IMR-90 (cell line): Measurements from ENCODE around the gene CDH23. TPM values are rescaled to one million over a fixed set of nuclear protein-coding genes. Genes with fewer than 3 reads are reported as not detected.

Experiments
- ATAC-seq: fragments of 200-7000 bp; cut with Tn5 transposase; 2 replicates; pipeline ENCODE4 v1.9.1; 2020; ENCODE audit warnings: low read depth, mild to moderate bottlenecking, moderate library complexity
- BruUV-seq: library from RNA; stranded (reverse); fragments of 400-500 nt; replicated peaks from 2 replicates; lab custom pipeline; 2021; lab: Mats Ljungman, UMichigan
- CTCF ChIA-PET: fragments of 300-600 bp; formaldehyde crosslinking; extraction: SDS; loops from one replicate; lab custom pipeline; 2021; ENCODE audit warnings: antibody characterized with exemption; lab: Yijun Ruan, JAX
- POLR2A ChIA-PET: fragments of 300-600 bp; sonication (Branson Sonifier 250); formaldehyde crosslinking; loops from one replicate; lab custom pipeline; 2022; ENCODE audit warnings: antibody characterized with exemption; ENCODE audit not compliant: unreplicated experiment; lab: Charles Lee
- DNase-seq: peaks from one replicate; pipeline ENCODE4 v3.0.0; 2013
- H2AFZ ChIP-seq: replicated peaks from 2 replicates; pipeline ENCODE3; 2013; ENCODE audit warnings: low read length, mild to moderate bottlenecking; ENCODE audit not compliant: poor library complexity
- H2AK5ac ChIP-seq: 2 replicates; pipeline ENCODE4 v1.6.1; 2013; ENCODE audit warnings: low read depth, low read length, inconsistent platforms
- H2AK9ac ChIP-seq: replicated peaks from 2 replicates; pipeline ENCODE3; 2013; ENCODE audit warnings: mild to moderate bottlenecking, low read depth, low read length, moderate library complexity; ENCODE audit not compliant: poor library complexity
- H2BK120ac ChIP-seq: 2 replicates; pipeline ENCODE4 v1.6.1; 2013; ENCODE audit warnings: low read depth, low read length, inconsistent platforms
- H2BK15ac ChIP-seq: 3 replicates; pipeline ENCODE4 v1.6.1; 2013; ENCODE audit warnings: low read depth, low read length, inconsistent platforms
- H2BK20ac ChIP-seq: 2 replicates; pipeline ENCODE4 v1.6.1; 2013; ENCODE audit warnings: low read depth, mild to moderate bottlenecking, inconsistent platforms, low read length, moderate library complexity
- H2BK5ac ChIP-seq: 2 replicates; pipeline ENCODE4 v1.6.1; 2013; ENCODE audit warnings: mild to moderate bottlenecking, low read depth, low read length, inconsistent platforms; ENCODE audit not compliant: poor library complexity, severe bottlenecking
- H3K14ac ChIP-seq: replicated peaks from 2 replicates; pipeline ENCODE4 v1.6.1; 2013; ENCODE audit warnings: low read depth, low read length, inconsistent platforms
- H3K18ac ChIP-seq: 2 replicates; pipeline ENCODE4 v1.6.1; 2013; ENCODE audit warnings: low read depth, low read length, control low read depth
- H3K23ac ChIP-seq: 2 replicates; pipeline ENCODE4 v1.6.1; 2013; ENCODE audit warnings: low read depth, low read length, inconsistent platforms
- H3K27ac ChIP-seq: 2 replicates; pipeline ENCODE4 v1.5.1; 2013; ENCODE audit warnings: mild to moderate bottlenecking, control low read depth, low read length; ENCODE audit not compliant: insufficient read depth
- H3K27me3 ChIP-seq: 2 replicates; pipeline ENCODE4 v1.6.1; 2013; ENCODE audit warnings: low read length; ENCODE audit not compliant: control insufficient read depth, insufficient read depth
- H3K36me3 ChIP-seq: 2 replicates; pipeline ENCODE4 v1.6.1; 2013; ENCODE audit warnings: low read length, mixed read lengths; ENCODE audit not compliant: control insufficient read depth, insufficient read depth
- H3K4ac ChIP-seq: 2 replicates; pipeline ENCODE4 v1.6.1; 2013; ENCODE audit warnings: low read depth, low read length, inconsistent platforms
- H3K4me1 ChIP-seq: 2 replicates; pipeline ENCODE4 v1.6.1; 2013; ENCODE audit warnings: low read length, mixed read lengths; ENCODE audit not compliant: control insufficient read depth, insufficient read depth
- H3K4me2 ChIP-seq: 2 replicates; pipeline ENCODE4 v1.6.1; 2013; ENCODE audit warnings: low read depth, mild to moderate bottlenecking, control low read depth, low read length, moderate library complexity
- H3K4me3 ChIP-seq: 2 replicates; pipeline ENCODE4 v1.5.1; 2013; ENCODE audit warnings: low read depth, mild to moderate bottlenecking, control low read depth, low read length, moderate library complexity; ENCODE audit not compliant: insufficient read depth
- H3K56ac ChIP-seq: 2 replicates; pipeline ENCODE4 v1.6.1; 2013; ENCODE audit warnings: low read length, inconsistent platforms; ENCODE audit not compliant: insufficient read depth; ENCODE audit errors: extremely low read depth
- H3K79me1 ChIP-seq, 2 experiments: 2 replicates each; pipeline ENCODE4 v1.6.1; 2013; ENCODE audit warnings: low read length in 2 of 2, inconsistent platforms in 1 of 2, low read depth in 1 of 2
- H3K9ac ChIP-seq: 2 replicates; pipeline ENCODE4 v1.6.1; 2013; ENCODE audit warnings: low read depth, low read length, control low read depth
- H3K9me1 ChIP-seq: 2 replicates; pipeline ENCODE4 v1.6.1; 2013; ENCODE audit warnings: low read length, inconsistent platforms; ENCODE audit not compliant: insufficient read depth
- H3K9me3 ChIP-seq: 2 replicates; pipeline ENCODE4 v1.6.1; 2013; ENCODE audit warnings: low read length; ENCODE audit not compliant: control insufficient read depth, insufficient read depth
- H4K20me1 ChIP-seq: 2 replicates; pipeline ENCODE4 v1.6.1; 2013; ENCODE audit warnings: low read length, inconsistent platforms; ENCODE audit not compliant: insufficient read depth
- H4K5ac ChIP-seq: 2 replicates; pipeline ENCODE4 v1.6.1; 2013; ENCODE audit warnings: mild to moderate bottlenecking, low read depth, low read length, control low read depth
- H4K8ac ChIP-seq, 2 experiments: 2 replicates each; pipeline ENCODE4 v1.6.1; 2013; ENCODE audit warnings: low read depth in 2 of 2, low read length in 2 of 2, control low read depth in 1 of 2, inconsistent platforms in 1 of 2
- H4K91ac ChIP-seq: 2 replicates; pipeline ENCODE4 v1.6.1; 2013; ENCODE audit warnings: low read depth, low read length, inconsistent platforms; ENCODE audit not compliant: insufficient read depth
- BHLHE40 ChIP-seq: fragments of 150-350 bp; IDR thresholded peaks from 2 replicates; pipeline ENCODE4 v1.6.1; 2016; ENCODE audit warnings: mild to moderate bottlenecking, low read depth, low read length
- FOS ChIP-seq: fragments of 150-350 bp; IDR thresholded peaks from 2 replicates; pipeline ENCODE4 v1.6.1; 2016; ENCODE audit warnings: low read depth, low read length
- RCOR1 ChIP-seq: IDR thresholded peaks from 2 replicates; pipeline ENCODE4 v1.6.1; 2012; ENCODE audit warnings: mild to moderate bottlenecking, low read length, improper control_type of control experiment; ENCODE audit not compliant: insufficient replicate concordance
- RFX5 ChIP-seq: IDR thresholded peaks from 2 replicates; pipeline ENCODE4 v1.8.0; 2012; ENCODE audit warnings: low read depth, mild to moderate bottlenecking, low read length, moderate library complexity
- USF2 ChIP-seq: fragments of 150-350 bp; IDR thresholded peaks from 2 replicates; pipeline ENCODE4 v1.6.1; 2017; ENCODE audit warnings: mild to moderate bottlenecking, antibody characterized with exemption, low read length, low read depth
- WGBS, 2 experiments: methylation state at CpG; one replicate each; pipeline versions ENCODE4 v1.1.5 to v1.1.7; 2013; ENCODE audit warnings: missing lambda C conversion rate in 2 of 2; ENCODE audit not compliant: insufficient read length in 1 of 2; ENCODE audit errors: extremely low coverage in 2 of 2; 5-methylcytosine and 5-hydroxymethylcytosine counted together
- dilution Hi-C: fragments of 300-500 bp; cut with HindIII; formaldehyde crosslinking; loops from one replicate; pipeline ENCODE4 v1.14.3; 2018; ENCODE audit warnings: low sequenced_read_pairs; ENCODE audit not compliant: unreplicated experiment
- in situ Hi-C: fragments of 300-500 bp; cut with MboI; formaldehyde crosslinking; loops from 3 replicates; pipeline ENCODE4 v1.14.3; 2019; ENCODE audit warnings: low sequenced_read_pairs, inconsistent platforms, mixed read lengths
- intact Hi-C: fragments of 100-400 bp; cut with micrococcal nuclease; formaldehyde crosslinking; loops from 2 replicates; pipeline ENCODE4 v1.10.0; 2022
- polyA plus RNA-seq, 3 experiments: library from polyadenylated mRNA; depleted of rRNA; stranded (reverse); fragments of >200 nt; gene quantifications; 2 replicates each; pipeline ENCODE4 v1.2.3, GENCODE V29; 2012; ENCODE audit warnings: low replicate concordance in 1 of 3
- total RNA-seq: library from RNA; depleted of rRNA; stranded (reverse); fragments of >200 nt; gene quantifications from 2 replicates; pipeline ENCODE4 v1.2.3, GENCODE V29; 2012

The CDH23 gene
- total and polyA plus RNA-seq, 2 of the 4 experiments (the other 2 are of a cell fraction) = under 0.01 to 0.03 TPM

GRCh38 chr10:71717056-71717455 lies 320.3 kb downstream of the CDH23 start:
- H3K4me2 ChIP-seq = no peak overlapping the region
- DNase-seq (no peak), ATAC-seq (no peak)
- TF ChIP-seq RCOR1 (no peak), USF2 (no peak), BHLHE40 (no peak), FOS (no peak), RFX5 (no peak)
- no peak overlapping the region for H2BK5ac ChIP-seq
- peaks cover 13% of the 10 kb centered on the region; the same call in 1 of the 2 replicates for H3K27me3 ChIP-seq
- dilution Hi-C loops = no loop called here
- intact Hi-C loops = no loop called here
- no peak overlapping the region for H3K4ac ChIP-seq
- no peak overlapping the region for H4K5ac ChIP-seq
- 60% methylated on average over 1 of the region's 4 CpGs; no CpG with 5 or more reads in 1 of the 2 experiments for WGBS, 2 experiments
- H4K91ac ChIP-seq = no peak overlapping the region
- no peaks in the 10 kb centered on the region for H3K9me3 ChIP-seq
- H3K9ac ChIP-seq = no peak overlapping the region
- H3K27ac ChIP-seq = peak overlapping the region; percentile 54; the same call in 1 of the 2 replicates
- no peak overlapping the region for H3K14ac ChIP-seq
- no peak overlapping the region for H3K56ac ChIP-seq
- H3K36me3 ChIP-seq = no peaks in the 10 kb centered on the region
- H2BK120ac ChIP-seq = no peak overlapping the region
- H3K23ac ChIP-seq = no peak overlapping the region
- in situ Hi-C loops = no loop called here
- CTCF ChIA-PET = no interaction called here
- H4K8ac ChIP-seq = no peak overlapping the region
- no peaks in the 10 kb centered on the region for H3K9me1 ChIP-seq
- H2AK5ac ChIP-seq = no peak overlapping the region
- no peaks in the 10 kb centered on the region for H4K20me1 ChIP-seq
- no peak overlapping the region for H3K4me3 ChIP-seq
- no peak overlapping the region for H2AK9ac ChIP-seq
- no peak overlapping the region for H2BK15ac ChIP-seq
- peaks cover 26% of the 10 kb centered on the region for H3K4me1 ChIP-seq
- H3K18ac ChIP-seq = no peak overlapping the region; the same call in 1 of the 2 replicates
- H2AFZ ChIP-seq = no peak overlapping the region
- POLR2A ChIA-PET = no interaction called here
- no peaks in the 10 kb centered on the region for H3K79me1 ChIP-seq
- H2BK20ac ChIP-seq = no peak overlapping the region
- no TSS peak for BruUV-seq
